ENCODE measurements around the gene ZNF689.

DNA sequence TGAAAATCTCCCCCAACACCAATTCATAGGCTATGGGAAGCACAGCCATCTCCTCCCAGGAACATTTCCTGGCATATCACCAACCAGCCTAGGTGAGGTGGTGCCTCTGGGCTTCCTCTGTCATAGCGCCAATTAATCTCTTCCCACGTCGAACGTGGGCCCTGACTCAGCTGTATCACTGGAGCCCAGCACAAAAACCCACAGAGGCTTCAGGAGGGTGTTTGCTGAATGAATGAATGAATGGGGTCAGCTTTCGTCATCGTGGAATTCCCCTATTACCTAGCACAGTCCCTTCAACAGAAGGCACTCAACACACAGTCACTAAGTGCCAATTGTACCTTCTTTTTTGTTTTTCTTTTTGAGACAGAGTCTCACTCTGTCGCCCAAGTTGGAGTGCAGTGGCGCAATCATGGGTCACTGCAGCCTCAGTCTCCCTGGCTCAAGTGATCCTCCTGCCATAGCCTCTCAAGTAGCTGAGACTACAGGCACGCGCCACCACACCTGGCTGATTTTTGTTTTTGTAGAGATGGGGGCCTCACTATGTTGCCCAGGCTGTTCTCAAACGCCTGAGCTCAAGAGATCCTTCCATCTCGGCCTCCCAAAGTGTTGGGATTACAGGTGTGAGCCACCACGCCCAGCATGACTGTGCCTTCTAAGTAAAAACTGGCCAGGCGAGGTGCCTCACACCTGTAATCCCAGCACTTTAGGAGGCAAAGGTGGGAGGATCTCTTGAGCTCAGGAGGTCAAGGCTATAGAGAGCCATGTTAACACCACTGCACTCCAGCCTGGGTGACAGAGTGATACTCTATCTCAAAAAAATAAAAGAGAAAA lies 42.8 kb downstream of the ZNF689 start:
- TF ChIP-seq, protein P1, sequence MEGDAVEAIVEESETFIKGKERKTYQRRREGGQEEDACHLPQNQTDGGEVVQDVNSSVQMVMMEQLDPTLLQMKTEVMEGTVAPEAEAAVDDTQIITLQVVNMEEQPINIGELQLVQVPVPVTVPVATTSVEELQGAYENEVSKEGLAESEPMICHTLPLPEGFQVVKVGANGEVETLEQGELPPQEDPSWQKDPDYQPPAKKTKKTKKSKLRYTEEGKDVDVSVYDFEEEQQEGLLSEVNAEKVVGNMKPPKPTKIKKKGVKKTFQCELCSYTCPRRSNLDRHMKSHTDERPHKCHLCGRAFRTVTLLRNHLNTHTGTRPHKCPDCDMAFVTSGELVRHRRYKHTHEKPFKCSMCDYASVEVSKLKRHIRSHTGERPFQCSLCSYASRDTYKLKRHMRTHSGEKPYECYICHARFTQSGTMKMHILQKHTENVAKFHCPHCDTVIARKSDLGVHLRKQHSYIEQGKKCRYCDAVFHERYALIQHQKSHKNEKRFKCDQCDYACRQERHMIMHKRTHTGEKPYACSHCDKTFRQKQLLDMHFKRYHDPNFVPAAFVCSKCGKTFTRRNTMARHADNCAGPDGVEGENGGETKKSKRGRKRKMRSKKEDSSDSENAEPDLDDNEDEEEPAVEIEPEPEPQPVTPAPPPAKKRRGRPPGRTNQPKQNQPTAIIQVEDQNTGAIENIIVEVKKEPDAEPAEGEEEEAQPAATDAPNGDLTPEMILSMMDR (IDR thresholded peaks at IDR 0.05; ENCODE audit: low read length): no peak
- TF ChIP-seq EZH2 (optimal IDR thresholded peaks at IDR 0.05; ENCODE audit: low read depth, low read length): no peak
